ENCODE results near the gene SLC35F1. TPM values are rescaled to one million over a fixed set of nuclear protein-coding genes. Genes with fewer than 3 reads are reported as not detected.

SLC35F1 gene
- total and polyA plus RNA-seq, 2 donors (not counting 1 experiment from before 2014, with no cell fraction given) = not detected

GRCh38 chr6:118344014-118344670 is 437.1 kb downstream of the SLC35F1 start:
- no peaks in the 10 kb centered on the region for H3K27me3 ChIP-seq (replicated peaks in 1 of 4; ENCODE audit: control extremely low read depth in 1 of 4, control insufficient read depth in 3 of 4, insufficient read depth in 4 of 4, low read length in 3 of 4)
- H3K9ac ChIP-seq (ENCODE audit: low read length) = no peak overlapping the region
- H3K36me3 ChIP-seq (replicated peaks in 1 of 2; ENCODE audit: control extremely low read depth in 1 of 2, control insufficient read depth in 1 of 2, extremely low read depth in 1 of 2, insufficient read depth in 2 of 2, low read length in 1 of 2) = no peaks in the 10 kb centered on the region
- no peak overlapping the region for H3K27ac ChIP-seq (ENCODE audit: low read length in 2 of 2)
- intact Hi-C loops (cut with micrococcal nuclease) = no loop called here
- ChIA-PET POLR2A (no interaction called here), CTCF (no interaction called here)
- WGBS (ENCODE audit: insufficient coverage) = 96% methylated on average over 4 of the region's 6 CpGs
- peaks cover 8% of the 10 kb centered on the region for H3K27me3 Mint-ChIP-seq
- H3K4me1 Mint-ChIP-seq = no peaks in the 10 kb centered on the region
- H3K79me2 ChIP-seq (ENCODE audit: control insufficient read depth, insufficient read depth, low read length) = no peaks in the 10 kb centered on the region
- TF ChIP-seq CTCF (IDR thresholded peaks at IDR 0.05) (no peak), EZH2 (IDR thresholded peaks at IDR 0.05; ENCODE audit: borderline replicate concordance, insufficient read depth, low read depth, low read length, poor library complexity, severe bottlenecking) (no peak)
- no peak overlapping the region for H2AFZ ChIP-seq (ENCODE audit: insufficient read depth, low read depth, low read length, poor library complexity, severe bottlenecking)
- no peak overlapping the region for H3K27ac Mint-ChIP-seq
- H3K4me3 ChIP-seq (ENCODE audit: control extremely low read depth in 1 of 5, extremely low read depth in 1 of 5, insufficient read depth in 1 of 5, low read depth in 2 of 5, low read length in 4 of 5) = no peak overlapping the region
- H3K4me2 ChIP-seq (replicated peaks; ENCODE audit: low read depth, low read length, poor library complexity, severe bottlenecking) = no peak overlapping the region
- peaks cover 2% of the 10 kb centered on the region for H3K9me3 Mint-ChIP-seq (ENCODE audit: insufficient read depth)
- H4K20me1 ChIP-seq (ENCODE audit: control insufficient read depth, insufficient read depth, low read length, poor library complexity, severe bottlenecking) = no peaks in the 10 kb centered on the region
- ATAC-seq (ENCODE audit: low read depth) = no peak
- no peak overlapping the region for H3K4me3 Mint-ChIP-seq
- no peaks in the 10 kb centered on the region for H3K4me1 ChIP-seq (ENCODE audit: control insufficient read depth in 2 of 2, insufficient read depth in 2 of 2, low read length in 2 of 2)
- no peak for DNase-seq
- peaks cover 0 to 13% (median 0%) of the 10 kb centered on the region in 3 donors for H3K9me3 ChIP-seq (ENCODE audit: control extremely low read depth in 1 of 3, control insufficient read depth in 2 of 3, insufficient read depth in 1 of 3, low read length in 2 of 3)

GRCh38 chr6:118350881-118351430 is 443.9 kb downstream of the SLC35F1 start:
- Mint-ChIP-seq H3K4me1 (peaks cover 10% of the 10 kb centered on the region), H3K27me3 (peaks cover 4% of the 10 kb centered on the region), H3K4me3 (no peak overlapping the region), H3K27ac (no peak overlapping the region), H3K9me3 (ENCODE audit: insufficient read depth) (no peaks in the 10 kb centered on the region)
- H3K27ac ChIP-seq (ENCODE audit: low read length in 2 of 2) = no peak overlapping the region
- no peak overlapping the region for H2AFZ ChIP-seq (ENCODE audit: insufficient read depth, low read depth, low read length, poor library complexity, severe bottlenecking)
- DNase-seq (no peak), ATAC-seq (ENCODE audit: low read depth) (no peak)
- H3K4me2 ChIP-seq (replicated peaks; ENCODE audit: low read depth, low read length, poor library complexity, severe bottlenecking) = no peak overlapping the region
- WGBS (ENCODE audit: insufficient coverage) = 100% methylated on average over 1 of the region's 5 CpGs
- intact Hi-C loops (cut with micrococcal nuclease) = no loop called here
- POLR2A ChIA-PET = no interaction called here
- H3K4me3 ChIP-seq (ENCODE audit: control extremely low read depth in 1 of 5, extremely low read depth in 1 of 5, insufficient read depth in 1 of 5, low read depth in 2 of 5, low read length in 4 of 5) = no peak overlapping the region
- no peaks in the 10 kb centered on the region for H3K4me1 ChIP-seq (ENCODE audit: control insufficient read depth in 2 of 2, insufficient read depth in 2 of 2, low read length in 2 of 2)
- no peaks in the 10 kb centered on the region for H3K36me3 ChIP-seq (replicated peaks in 1 of 2; ENCODE audit: control extremely low read depth in 1 of 2, control insufficient read depth in 1 of 2, extremely low read depth in 1 of 2, insufficient read depth in 2 of 2, low read length in 1 of 2)
- H3K79me2 ChIP-seq (ENCODE audit: control insufficient read depth, insufficient read depth, low read length) = no peaks in the 10 kb centered on the region
- no peak for TF ChIP-seq CTCF (IDR thresholded peaks at IDR 0.05)
- TF ChIP-seq EZH2 (IDR thresholded peaks at IDR 0.05; ENCODE audit: borderline replicate concordance, insufficient read depth, low read depth, low read length, poor library complexity, severe bottlenecking) = no peak
- H3K27me3 ChIP-seq (replicated peaks in 1 of 4; ENCODE audit: control extremely low read depth in 1 of 4, control insufficient read depth in 3 of 4, insufficient read depth in 4 of 4, low read length in 3 of 4) = no peaks in the 10 kb centered on the region
- no peak overlapping the region for H3K9ac ChIP-seq (ENCODE audit: low read length)
- peaks cover 0 to 5% (median 0%) of the 10 kb centered on the region in 3 donors for H3K9me3 ChIP-seq (ENCODE audit: control extremely low read depth in 1 of 3, control insufficient read depth in 2 of 3, insufficient read depth in 1 of 3, low read length in 2 of 3)
- CTCF ChIA-PET = no interaction called here
- no peaks in the 10 kb centered on the region for H4K20me1 ChIP-seq (ENCODE audit: control insufficient read depth, insufficient read depth, low read length, poor library complexity, severe bottlenecking)
